Suprapubic skin (tissue), 4 donors: Measurements from ENCODE around the gene PCDH20. TPM values are rescaled to one million over a fixed set of nuclear protein-coding genes. Genes with fewer than 3 reads are reported as not detected.
"Not testable (repeated sequence)": the region's sequence is repeated elsewhere in the genome, so short reads cannot be mapped to it uniquely, and the experiment has no call there.

Experiments used
- DNase-seq, 2 donors: peaks; one replicate each; pipeline ENCODE4 v3.0.0-alpha.2; 2019; ENCODE audit warnings: low spot score in 2 of 2
- H3K27ac ChIP-seq: fragments of 200-600 bp; sonication (generic); one replicate; pipeline ENCODE4 v1.5.1; 2019
- H3K27me3 ChIP-seq: fragments of 200-600 bp; sonication (generic); one replicate; pipeline ENCODE4 v1.5.1; 2019
- H3K36me3 ChIP-seq: fragments of 200-600 bp; sonication (generic); one replicate; pipeline ENCODE4 v1.5.1; 2019
- H3K4me1 ChIP-seq: fragments of 200-600 bp; sonication (generic); one replicate; pipeline ENCODE4 v1.5.1; 2019
- H3K4me3 ChIP-seq: fragments of 200-600 bp; sonication (generic); one replicate; pipeline ENCODE4 v1.5.1; 2019; ENCODE audit warnings: mild to moderate bottlenecking
- H3K9me3 ChIP-seq: fragments of 200-600 bp; sonication (generic); one replicate; pipeline ENCODE4 v1.5.1; 2019
- EP300 ChIP-seq: sonication (generic); formaldehyde crosslinking; IDR thresholded peaks from one replicate; pipeline ENCODE4 v1.6.1; 2017; ENCODE audit warnings: antibody characterized with exemption
- POLR2A ChIP-seq, 2 donors: fragments of 450-650 bp; IDR thresholded peaks; one replicate each; pipeline ENCODE4 v1.6.1; 2017; ENCODE audit warnings: antibody characterized with exemption in 2 of 2, mild to moderate bottlenecking in 2 of 2, moderate library complexity in 2 of 2
- POLR2AphosphoS5 ChIP-seq, 3 donors: sonication (generic); formaldehyde crosslinking; IDR thresholded peaks; one replicate each; pipeline ENCODE4 v1.6.1; 2017; ENCODE audit warnings: antibody characterized with exemption in 3 of 3
- WGBS: methylation state at CpG from one replicate; pipeline ENCODE4 v1.1.5; 2018; 5-methylcytosine and 5-hydroxymethylcytosine counted together
- total RNA-seq, 4 donors: library from RNA; depleted of rRNA; stranded (reverse); fragments of >200 nt; gene quantifications; one replicate each; pipeline ENCODE4 v1.1.0, GENCODE V29; 2016
- TF ChIP-seq, protein P1 (sequence below), 2 donors: fragments of 200-600 bp in 1 of 2; fragments of 450-650 bp in 1 of 2; sonication (generic) in 1 of 2; IDR thresholded peaks; one replicate each; pipeline ENCODE4 v1.5.1; 2016 to 2019; ENCODE audit warnings: antibody characterized with exemption in 2 of 2, mild to moderate bottlenecking in 1 of 2, moderate library complexity in 1 of 2

Gene PCDH20
- total RNA-seq, 4 donors from 2014 or later: 2.1 to 3.5 (median 2.7) TPM

DNA sequence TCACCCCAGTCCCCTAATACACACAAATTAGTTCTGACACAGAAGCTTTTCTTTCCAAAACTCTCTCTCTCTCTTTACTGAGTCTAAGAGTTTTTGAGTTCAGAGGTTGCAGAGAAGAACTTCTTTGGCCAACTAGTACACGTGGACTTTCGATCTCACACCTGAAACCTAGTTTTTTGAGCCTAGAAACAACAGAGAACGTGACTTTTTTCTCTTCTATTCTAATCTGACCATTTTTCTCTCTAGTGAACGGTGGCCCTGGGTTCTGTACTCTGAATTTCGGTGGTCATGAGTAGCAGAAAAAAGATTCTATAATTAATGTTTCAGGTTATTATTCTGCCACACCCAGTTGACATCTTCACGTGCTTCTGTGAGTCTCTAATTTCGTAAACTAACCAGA lies 24.2 kb downstream of the PCDH20 start:
- DNase-seq: no peak
- Histone ChIP-seq H3K36me3 (no peaks in the 10 kb centered on the region), H3K27ac (no peak overlapping the region), H3K9me3 (no peaks in the 10 kb centered on the region), H3K4me3 (no peak overlapping the region), H3K27me3 (no peaks in the 10 kb centered on the region), H3K4me1 (no peaks in the 10 kb centered on the region)
- TF ChIP-seq EP300 (no peak), POLR2A (IDR thresholded peaks at IDR 0.05) (no peak), POLR2AphosphoS5 (IDR thresholded peaks at IDR 0.05) (no peak)
- TF ChIP-seq, protein P1, sequence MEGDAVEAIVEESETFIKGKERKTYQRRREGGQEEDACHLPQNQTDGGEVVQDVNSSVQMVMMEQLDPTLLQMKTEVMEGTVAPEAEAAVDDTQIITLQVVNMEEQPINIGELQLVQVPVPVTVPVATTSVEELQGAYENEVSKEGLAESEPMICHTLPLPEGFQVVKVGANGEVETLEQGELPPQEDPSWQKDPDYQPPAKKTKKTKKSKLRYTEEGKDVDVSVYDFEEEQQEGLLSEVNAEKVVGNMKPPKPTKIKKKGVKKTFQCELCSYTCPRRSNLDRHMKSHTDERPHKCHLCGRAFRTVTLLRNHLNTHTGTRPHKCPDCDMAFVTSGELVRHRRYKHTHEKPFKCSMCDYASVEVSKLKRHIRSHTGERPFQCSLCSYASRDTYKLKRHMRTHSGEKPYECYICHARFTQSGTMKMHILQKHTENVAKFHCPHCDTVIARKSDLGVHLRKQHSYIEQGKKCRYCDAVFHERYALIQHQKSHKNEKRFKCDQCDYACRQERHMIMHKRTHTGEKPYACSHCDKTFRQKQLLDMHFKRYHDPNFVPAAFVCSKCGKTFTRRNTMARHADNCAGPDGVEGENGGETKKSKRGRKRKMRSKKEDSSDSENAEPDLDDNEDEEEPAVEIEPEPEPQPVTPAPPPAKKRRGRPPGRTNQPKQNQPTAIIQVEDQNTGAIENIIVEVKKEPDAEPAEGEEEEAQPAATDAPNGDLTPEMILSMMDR (IDR thresholded peaks at IDR 0.05): no peak
- 53% methylated on average over 7 of the region's 7 CpGs for WGBS

DNA sequence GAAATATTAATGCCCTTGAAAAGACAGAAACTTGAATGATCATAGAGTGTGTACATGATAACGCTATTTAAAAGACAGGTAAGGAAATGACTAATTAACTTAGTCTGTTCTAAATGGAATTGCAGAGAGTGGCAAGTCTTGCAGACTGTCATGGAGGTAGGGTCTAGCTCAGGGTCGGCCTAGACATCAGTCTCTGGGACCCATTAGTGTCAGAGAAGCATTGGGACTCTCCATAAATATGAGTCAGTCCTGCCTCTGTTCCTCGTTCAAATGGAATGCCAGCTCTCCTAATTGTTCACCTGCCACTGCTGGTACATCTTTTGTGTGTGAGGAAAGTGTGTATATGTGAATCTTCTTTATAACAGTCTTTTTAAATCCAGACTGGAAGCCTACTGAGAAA lies 28.0 kb downstream of the PCDH20 start:
- 65% methylated on average over 3 of the region's 3 CpGs for WGBS
- Histone ChIP-seq H3K36me3 (no peaks in the 10 kb centered on the region), H3K4me1 (no peaks in the 10 kb centered on the region), H3K27ac (no peak overlapping the region), H3K4me3 (no peak overlapping the region), H3K9me3 (no peaks in the 10 kb centered on the region), H3K27me3 (no peaks in the 10 kb centered on the region)
- TF ChIP-seq POLR2A (IDR thresholded peaks at IDR 0.05) (no peak), EP300 (no peak), POLR2AphosphoS5 (IDR thresholded peaks at IDR 0.05) (no peak)
- no peak for DNase-seq

DNA sequence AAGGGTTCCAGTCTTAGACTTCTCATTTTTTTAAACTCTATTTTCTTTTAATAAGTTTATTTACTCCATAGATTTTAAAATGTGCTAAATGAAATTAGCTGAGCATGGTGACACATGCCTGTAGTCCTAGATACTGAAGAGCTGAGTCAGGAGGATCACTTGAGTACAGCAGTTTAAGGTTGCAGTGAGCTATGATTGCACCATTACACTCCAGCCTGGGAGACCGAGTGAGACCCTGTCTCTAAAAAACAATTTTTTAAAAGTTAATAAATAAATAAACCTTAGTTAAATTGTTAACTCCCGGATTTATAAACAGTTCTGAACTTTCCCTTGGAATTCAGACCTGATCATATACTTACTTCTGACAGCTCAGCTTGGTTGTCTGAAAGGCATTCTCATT lies 32.5 kb downstream of the PCDH20 start:
- TF ChIP-seq POLR2AphosphoS5 (IDR thresholded peaks at IDR 0.05) (no peak), EP300 (no peak), POLR2A (IDR thresholded peaks at IDR 0.05) (no peak)
- TF ChIP-seq, protein P1 (IDR thresholded peaks at IDR 0.05): no peak
- H3K4me1 ChIP-seq: no peaks in the 10 kb centered on the region
- no peaks in the 10 kb centered on the region for H3K36me3 ChIP-seq
- H3K9me3 ChIP-seq: no peaks in the 10 kb centered on the region
- no peak overlapping the region for H3K27ac ChIP-seq
- H3K27me3 ChIP-seq: no peaks in the 10 kb centered on the region
- no peak overlapping the region for H3K4me3 ChIP-seq
- 90% methylated on average over 2 of the region's 2 CpGs for WGBS
- no peak for DNase-seq

DNA sequence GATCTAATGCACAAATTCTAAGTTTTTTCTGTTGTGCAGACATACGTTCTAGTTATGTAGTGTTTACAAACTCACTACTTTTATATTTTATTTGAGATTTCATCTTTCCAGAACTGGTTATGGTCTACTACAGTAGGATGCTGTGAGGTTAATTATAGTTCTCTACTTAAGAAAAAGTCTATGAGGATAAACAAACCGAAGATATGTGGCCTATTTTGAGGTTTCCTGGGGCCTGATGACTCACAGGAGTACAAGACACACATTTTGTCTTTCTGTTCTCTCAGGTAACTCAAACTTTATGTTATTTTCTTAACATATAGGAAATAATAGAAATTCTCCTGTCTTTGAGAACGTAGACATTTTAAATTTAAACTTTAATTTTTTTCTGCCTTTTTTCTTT lies 45.1 kb downstream of the PCDH20 start:
- no peaks in the 10 kb centered on the region for H3K36me3 ChIP-seq
- no peaks in the 10 kb centered on the region for H3K9me3 ChIP-seq
- 61% methylated on average over 3 of the region's 3 CpGs for WGBS
- no peak overlapping the region for H3K27ac ChIP-seq
- H3K4me1 ChIP-seq: no peaks in the 10 kb centered on the region
- DNase-seq: no peak
- no peaks in the 10 kb centered on the region for H3K27me3 ChIP-seq
- H3K4me3 ChIP-seq: no peak overlapping the region
- TF ChIP-seq EP300 (no peak), POLR2A (IDR thresholded peaks at IDR 0.05) (no peak), POLR2AphosphoS5 (IDR thresholded peaks at IDR 0.05) (no peak)
- TF ChIP-seq, protein P1 (IDR thresholded peaks at IDR 0.05): no peak

DNA sequence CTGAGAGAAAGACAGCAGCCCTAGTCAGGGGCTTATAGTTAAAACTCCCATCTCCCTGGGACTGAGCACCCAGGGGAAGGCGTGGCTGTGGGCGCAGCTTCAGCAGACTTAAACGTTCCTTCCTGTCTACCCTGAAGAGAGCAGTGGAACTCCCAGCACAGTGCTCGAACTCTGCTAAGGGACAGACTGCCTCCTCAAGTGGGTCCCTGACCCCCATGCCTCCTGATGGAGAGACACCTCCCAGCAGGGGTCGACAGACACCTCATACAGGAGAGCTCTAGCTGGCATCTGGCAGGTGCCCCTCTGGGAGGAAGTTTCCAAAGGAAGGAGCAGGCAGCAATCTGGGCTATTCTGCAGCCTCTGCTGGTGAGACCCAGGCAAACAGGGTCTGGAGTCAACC lies 51.0 kb downstream of the PCDH20 start:
- H3K4me1 ChIP-seq, H3K27me3 ChIP-seq, DNase-seq, H3K36me3 ChIP-seq, H3K27ac ChIP-seq, H3K4me3 ChIP-seq, H3K9me3 ChIP-seq: not testable (repeated sequence)
- WGBS: 93% methylated on average over 2 of the region's 5 CpGs

DNA sequence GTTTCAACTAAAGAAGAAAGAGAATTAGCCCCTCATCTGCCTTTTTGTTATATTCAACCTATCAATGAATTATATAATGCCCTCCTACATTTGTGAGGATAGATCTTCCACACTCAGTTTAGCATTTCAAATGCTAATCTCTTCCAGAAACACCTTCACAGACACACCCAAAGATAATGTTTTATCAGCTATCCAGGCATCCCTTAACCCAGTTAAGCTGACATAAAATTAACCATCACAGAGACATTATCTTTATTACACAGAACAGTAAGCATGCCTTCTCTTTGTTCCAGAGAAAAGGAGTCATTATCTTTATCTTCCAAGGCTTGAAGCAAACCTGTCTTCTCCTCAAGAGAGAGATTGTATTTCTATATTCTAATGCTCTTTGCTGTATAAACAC lies 53.1 kb downstream of the PCDH20 start:
- Histone ChIP-seq H3K36me3 (no peaks in the 10 kb centered on the region), H3K4me1 (no peaks in the 10 kb centered on the region), H3K4me3 (no peak overlapping the region), H3K27ac (no peak overlapping the region), H3K9me3 (peaks cover 5% of the 10 kb centered on the region), H3K27me3 (no peaks in the 10 kb centered on the region)
- TF ChIP-seq, protein P1 (IDR thresholded peaks at IDR 0.05): no peak
- no peak for TF ChIP-seq POLR2A (IDR thresholded peaks at IDR 0.05)
- no peak for DNase-seq
